Right ventricle myocardium superior (tissue), 1 donor: ENCODE measurements around the gene TMC5. TPM values are rescaled to one million over a fixed set of nuclear protein-coding genes. Genes with fewer than 3 reads are reported as not detected.
A peak's percentile ranks its signal among the peaks of the same experiment; 100 is the strongest.
"Not testable (repeated sequence)": the region's sequence is repeated elsewhere in the genome, so short reads cannot be mapped to it uniquely, and the experiment has no call there.

Experiments
- ATAC-seq: fragments of 200-7000 bp; cut with Tn5 transposase; one replicate; pipeline ENCODE4 v1.9.1; 2020; ENCODE audit warnings: mild to moderate bottlenecking; ENCODE audit not compliant: poor library complexity
- DNase-seq: peaks from one replicate; pipeline ENCODE4 v3.0.0-alpha.2; 2020
- intact Hi-C: fragments of 100-400 bp; cut with DNase I; formaldehyde crosslinking; loops from one replicate; pipeline ENCODE4 v1.11.2; 2022
- long read RNA-seq: library from polyadenylated mRNA; unstranded; transcript quantifications from one replicate; pipeline ENCODE4 v2.0.0, GENCODE V29; 2021
- total RNA-seq: library from RNA; stranded (reverse); fragmentation: NEBNext Ultra II Directional; extraction: Animal tissue kit (Norgen Biotek cat#: 25700); gene quantifications from one replicate; pipeline ENCODE4 v1.2.1, GENCODE V29; 2021
- donor health status: DM: no; HTN: yes; CAD: no; lungs with severe emphysema.

TMC5 gene, protein sequence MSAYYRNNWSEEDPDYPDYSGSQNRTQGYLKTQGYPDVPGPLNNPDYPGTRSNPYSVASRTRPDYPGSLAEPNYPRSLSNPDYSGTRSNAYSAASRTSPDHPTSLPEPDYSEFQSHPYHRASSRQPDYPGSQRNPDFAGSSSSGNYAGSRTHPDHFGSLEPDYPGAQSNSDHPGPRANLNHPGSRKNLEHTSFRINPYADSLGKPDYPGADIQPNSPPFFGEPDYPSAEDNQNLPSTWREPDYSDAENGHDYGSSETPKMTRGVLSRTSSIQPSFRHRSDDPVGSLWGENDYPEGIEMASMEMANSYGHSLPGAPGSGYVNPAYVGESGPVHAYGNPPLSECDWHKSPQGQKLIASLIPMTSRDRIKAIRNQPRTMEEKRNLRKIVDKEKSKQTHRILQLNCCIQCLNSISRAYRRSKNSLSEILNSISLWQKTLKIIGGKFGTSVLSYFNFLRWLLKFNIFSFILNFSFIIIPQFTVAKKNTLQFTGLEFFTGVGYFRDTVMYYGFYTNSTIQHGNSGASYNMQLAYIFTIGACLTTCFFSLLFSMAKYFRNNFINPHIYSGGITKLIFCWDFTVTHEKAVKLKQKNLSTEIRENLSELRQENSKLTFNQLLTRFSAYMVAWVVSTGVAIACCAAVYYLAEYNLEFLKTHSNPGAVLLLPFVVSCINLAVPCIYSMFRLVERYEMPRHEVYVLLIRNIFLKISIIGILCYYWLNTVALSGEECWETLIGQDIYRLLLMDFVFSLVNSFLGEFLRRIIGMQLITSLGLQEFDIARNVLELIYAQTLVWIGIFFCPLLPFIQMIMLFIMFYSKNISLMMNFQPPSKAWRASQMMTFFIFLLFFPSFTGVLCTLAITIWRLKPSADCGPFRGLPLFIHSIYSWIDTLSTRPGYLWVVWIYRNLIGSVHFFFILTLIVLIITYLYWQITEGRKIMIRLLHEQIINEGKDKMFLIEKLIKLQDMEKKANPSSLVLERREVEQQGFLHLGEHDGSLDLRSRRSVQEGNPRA
- total RNA-seq: not detected
- long read RNA-seq: 0 reads

DNA sequence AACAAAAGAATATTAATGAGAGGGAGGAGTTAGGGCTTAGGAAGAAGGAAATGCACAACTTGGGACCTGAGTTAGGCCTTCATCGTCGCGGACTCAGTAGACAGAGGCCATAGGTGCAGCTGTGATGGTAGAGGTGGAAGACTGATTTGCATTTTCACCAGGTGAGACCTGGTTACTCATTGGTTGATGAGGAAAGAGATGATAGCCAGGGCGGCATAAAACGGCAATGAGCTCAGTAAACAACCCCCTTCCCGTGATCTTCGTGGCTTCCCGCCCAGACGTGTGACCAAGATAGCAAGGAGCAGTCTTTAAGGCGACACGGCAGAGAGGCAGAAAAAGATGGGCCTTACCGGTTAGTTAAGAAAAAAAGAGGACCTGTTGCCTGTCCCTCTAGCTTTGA lies at the start of gene TMC5:
Gene TMC5 (plus strand): TSS at position 244 of the 400 bp plus-strand sequence. CDS start 22,156 bp downstream, outside the sequence.
- intact Hi-C loops: no loop called here
- ATAC-seq (no peak), DNase-seq (no peak)

DNA sequence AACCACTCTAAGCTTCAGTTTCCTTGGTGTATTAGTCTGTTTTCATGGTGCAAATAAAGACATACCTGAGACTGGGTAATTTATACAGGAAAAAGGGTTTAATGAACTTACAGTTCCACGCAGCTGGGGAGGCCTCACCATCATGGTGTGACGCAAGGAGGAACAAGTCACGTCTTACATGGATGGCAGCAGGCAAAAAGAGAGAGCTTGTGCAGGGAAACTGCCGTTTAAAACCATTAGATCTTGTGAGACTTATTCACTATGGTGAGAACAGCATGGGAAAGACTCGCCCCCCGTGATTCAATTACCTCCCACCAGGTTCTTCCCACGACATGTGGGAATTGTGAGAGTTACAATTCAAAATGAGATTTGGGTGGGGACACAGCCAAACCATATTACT lies 45.1 kb upstream of the TMC5 start:
- intact Hi-C loops, ATAC-seq, DNase-seq: not testable (repeated sequence)

DNA sequence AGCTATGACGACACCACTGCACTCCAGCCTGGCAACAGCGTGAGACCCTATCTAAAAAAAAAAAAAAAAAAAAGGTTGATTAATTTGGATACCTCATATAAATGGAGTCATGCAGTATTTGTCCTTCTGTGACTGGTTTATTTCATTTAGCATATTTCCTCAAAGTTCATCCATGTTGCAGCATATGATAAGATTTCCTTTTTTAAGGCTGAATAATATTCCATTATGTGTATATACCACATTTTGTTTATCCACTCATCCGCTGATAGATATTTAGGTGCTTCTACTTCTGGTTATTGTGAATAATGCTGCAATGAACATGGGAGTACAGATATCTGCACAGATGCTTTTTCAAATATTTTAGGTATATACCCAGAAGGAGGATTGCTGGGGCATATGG lies 43.3 kb upstream of the TMC5 start:
- DNase-seq (no peak), ATAC-seq (no peak)
- intact Hi-C loops: loop anchor here (2.0 kb wide), 1 partner anchor 288 kb away; no protein-coding TSS in a partner anchor

DNA sequence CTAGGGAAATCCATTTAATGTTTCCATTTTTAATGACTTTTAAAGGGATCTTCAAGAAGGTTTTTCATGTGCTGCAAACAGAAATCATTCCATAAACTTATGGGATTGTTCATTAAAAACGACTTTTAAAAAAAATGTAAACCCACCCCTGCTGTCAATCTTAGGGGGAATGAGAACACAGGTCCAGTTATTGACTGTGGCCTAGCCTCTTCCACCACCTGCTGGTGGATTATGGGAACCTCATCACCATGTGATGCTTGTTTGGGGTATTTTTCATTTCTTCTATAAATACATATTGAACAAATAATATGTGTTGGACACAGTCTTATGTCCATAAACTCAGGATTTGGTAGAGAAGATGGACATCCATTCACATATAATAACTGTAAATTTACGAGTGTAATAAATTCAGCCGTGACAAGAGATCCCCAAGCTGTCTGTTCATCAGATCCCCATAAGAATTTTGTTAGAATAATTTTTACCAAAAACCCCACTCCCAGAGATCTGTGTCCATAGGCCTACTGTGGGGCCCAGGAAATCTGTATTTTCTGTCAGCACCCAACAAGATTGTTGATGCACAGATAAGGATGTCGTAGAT lies 42.0 kb upstream of the TMC5 start:
- no peak for DNase-seq
- ATAC-seq: peak; percentile 68
- intact Hi-C loops: loop anchor here (2.0 kb wide), 1 partner anchor 289 kb away; no protein-coding TSS in a partner anchor

DNA sequence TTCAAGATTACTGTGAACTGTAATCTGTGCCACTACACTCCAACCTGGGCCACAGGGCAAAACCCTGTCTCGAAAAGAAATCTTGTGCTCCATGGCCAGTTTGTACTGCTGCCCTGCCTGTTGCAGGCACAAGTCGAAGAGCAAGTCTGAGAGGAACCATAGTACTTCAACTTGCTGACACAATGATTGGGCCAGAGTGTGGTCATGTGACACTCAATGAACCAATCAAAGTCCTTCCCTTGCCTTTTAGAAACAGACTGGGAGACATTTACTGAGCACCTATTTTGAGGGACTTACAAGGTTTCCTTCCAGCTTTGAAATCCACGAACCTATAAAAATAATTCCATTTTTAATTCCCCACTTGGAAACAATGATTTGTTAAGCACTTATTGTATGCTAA lies 39.8 kb upstream of the TMC5 start:
- no peak for ATAC-seq
- intact Hi-C loops: no loop called here
- no peak for DNase-seq

DNA sequence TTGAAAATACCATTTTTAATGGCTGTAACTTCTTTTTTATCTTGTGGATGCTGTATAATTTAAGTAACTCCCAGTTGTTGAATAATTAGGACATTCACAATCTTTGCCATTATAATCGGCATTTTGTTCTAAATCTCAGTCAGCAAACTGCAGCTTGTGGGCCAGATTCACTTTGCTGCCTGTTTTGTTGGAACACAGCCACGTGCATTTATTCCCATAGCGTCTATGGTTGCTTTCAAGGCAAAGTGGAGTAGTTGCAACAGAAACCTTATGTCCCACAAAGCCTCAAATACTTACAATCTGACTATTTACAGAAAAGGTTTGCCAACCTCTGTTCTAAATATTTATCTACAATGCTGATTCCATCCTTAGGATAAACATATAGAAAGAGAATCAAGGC lies 39.2 kb upstream of the TMC5 start:
- ATAC-seq: no peak
- DNase-seq: no peak
- intact Hi-C loops: no loop called here

DNA sequence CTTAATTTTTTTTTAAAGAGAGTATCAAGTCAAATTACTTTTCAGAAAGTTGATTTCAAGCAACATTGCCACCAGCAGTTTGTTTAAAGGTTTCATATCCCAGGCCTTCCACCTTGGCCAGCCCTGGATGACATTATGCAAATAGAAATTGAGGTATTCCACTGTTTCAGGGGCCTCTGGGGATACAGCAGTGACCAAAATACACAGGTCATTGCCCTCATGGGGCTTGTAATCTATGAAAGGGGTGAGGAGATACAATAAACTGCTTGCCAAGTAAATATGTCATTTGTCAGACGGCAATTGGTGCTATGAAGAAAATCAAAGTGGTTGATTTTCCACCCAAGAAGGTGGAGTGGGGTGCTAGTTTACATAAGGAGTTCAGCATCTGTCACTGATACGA lies 37.8 kb upstream of the TMC5 start:
- DNase-seq (no peak), ATAC-seq (no peak)
- intact Hi-C loops: no loop called here

DNA sequence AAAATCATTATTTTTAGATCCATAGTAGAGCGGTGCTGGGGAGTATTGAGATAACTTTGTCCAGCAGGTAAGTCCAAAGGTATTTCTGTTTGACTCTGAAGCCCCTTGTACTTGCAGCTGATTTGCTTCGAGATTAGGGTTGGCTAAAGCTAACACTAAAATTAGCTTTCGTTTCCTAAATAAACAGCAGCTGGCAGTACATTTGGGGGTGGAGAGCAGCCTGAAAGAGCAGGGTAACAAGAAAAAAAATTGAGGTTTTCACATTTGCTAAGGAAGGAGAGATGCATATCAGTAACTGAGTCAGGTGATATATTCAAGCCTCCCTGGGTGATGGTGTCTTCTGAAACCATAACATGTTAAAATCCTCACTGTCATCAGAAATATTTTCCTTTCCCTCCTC lies 37.4 kb upstream of the TMC5 start:
- intact Hi-C loops: no loop called here
- DNase-seq: no peak
- ATAC-seq: no peak

DNA sequence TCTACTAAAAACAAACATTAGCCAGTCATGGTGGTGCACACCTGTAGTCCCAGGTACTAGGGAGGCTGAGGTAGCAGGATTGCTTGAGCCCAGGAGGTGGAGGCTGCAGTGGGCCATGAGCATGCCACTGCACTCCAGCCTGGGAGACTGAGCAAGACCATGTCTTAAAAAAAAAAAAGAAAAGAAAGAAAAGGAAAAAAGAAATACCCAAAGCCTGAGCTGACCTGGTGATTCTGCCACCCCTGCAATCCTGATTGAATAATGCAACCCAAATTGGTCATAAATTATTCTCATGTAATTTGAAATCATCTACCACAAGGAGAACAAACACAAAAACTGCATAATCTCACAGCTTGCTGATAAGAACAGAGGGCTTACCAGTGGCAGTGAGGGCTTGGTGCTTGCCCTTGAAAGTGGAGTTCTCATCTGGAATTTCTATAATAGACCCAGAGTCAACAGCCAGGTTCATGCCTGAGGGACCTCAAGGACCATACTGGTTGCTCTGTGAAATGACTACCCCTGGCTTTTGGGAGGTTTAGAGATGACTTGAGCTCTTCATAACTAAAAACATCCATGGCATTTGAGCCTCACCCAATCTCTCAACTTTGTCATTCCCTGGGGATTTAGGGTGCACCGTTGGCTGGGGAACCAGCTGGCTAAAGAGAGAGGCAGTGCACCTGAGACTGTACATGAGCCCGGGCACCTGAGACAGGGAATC lies 35.4 kb upstream of the TMC5 start:
- intact Hi-C loops: no loop called here
- no peak for ATAC-seq
- no peak for DNase-seq

DNA sequence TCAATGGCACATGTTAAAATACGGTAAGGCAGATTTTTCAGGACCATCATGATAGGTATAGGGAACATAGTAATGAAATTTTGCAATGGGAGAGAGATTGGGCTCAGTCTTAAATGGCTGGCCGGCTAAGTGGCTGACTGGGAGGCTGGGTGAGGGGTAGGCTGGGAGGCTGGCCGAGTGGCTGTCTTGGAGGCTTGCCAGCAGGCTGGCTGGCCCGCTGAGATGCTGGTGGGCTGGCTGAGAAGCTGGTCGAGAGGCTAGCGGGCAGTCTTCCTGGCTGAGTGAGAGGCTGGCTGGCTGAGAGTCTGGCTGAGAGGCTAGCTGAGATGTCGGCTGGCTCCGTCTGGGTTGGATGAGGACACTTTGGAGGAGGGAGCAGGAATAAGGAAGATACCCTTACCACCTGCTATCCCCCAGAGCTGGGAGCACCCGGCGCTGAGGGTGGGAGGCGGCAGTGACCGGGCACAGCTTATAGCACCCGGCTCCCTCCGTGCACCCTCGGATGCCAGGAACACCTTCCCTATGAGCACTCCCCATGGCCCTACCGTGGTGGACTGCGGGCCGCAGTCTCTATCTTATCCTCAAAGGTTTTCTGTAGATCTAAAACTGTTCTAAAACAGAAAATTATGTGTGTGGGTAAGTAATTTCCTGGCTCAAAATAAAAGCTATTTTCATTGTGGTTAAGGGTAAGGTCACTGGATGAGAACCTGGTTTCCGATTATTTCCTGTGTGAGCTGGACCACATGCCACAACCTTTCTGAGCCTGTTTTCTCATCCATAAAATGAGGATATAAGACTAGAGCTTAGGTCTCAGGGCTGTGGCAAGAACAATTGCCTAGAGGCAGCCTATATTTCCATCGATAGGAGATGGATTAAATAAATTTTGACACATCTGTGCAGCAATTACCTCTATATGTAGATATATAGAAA lies 34.5 kb upstream of the TMC5 start:
- ATAC-seq (no peak), DNase-seq (no peak)
- intact Hi-C loops: no loop called here

DNA sequence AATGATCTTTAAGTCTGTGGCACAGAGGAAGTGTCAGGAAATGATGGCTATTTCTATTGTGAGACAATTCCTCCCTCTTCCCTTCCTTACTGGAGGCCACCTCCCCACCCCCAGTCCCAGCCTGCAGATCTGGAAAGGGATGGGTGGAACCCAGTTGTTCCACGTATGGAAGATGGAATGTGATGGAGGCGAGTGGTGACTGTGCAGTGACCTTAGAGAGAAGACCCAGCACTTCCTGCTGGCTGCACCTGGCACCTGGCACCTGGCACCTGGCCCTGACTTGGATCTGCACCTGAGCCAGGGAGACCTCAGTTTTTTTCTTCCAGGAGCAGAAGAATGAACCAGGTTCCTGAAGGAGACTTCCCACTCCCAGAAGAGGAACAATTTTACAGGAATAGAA lies 33.0 kb upstream of the TMC5 start:
- DNase-seq (no peak), ATAC-seq (no peak)
- intact Hi-C loops: no loop called here

DNA sequence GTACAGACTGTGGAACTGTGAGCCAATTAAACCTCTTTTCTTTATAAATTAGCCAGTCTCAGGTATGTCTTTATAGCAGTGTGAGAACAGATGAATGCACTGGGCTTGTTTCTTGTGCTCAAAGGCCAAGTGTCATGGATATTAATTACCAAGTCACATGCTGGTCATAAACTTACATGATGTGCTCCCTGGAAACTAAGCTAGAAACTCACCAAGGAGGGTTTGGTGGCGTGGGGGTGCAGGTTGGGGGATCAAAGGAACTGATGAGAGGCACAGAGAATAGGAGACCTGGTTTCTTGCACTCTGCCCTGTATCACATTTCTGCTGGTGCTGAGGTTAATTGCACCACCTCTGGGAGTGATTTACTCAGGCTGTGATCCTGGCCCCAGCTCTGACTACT lies 31.2 kb upstream of the TMC5 start:
- no peak for DNase-seq
- intact Hi-C loops: no loop called here
- ATAC-seq: no peak

DNA sequence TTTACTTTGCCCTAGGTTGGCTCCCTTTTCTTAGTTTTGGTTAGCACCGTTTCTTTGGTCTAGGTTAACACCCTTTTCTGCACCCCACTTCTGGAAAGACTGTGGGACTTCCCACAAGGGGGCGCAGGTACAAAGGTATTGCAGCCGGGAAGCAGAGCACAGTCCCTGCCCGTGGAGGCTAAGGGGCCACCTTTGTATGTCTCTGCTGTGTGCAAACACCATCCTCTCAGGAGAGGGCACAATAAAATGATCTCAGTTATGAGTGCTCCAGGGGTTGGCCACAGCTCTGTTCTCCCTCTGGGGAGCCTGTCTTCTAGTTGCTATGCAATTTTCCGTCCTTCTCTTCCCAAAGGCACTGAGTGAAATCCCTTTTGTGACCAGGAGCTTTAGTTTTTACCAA lies 28.4 kb upstream of the TMC5 start:
- ATAC-seq: peak; percentile 57
- intact Hi-C loops: no loop called here
- no peak for DNase-seq

DNA sequence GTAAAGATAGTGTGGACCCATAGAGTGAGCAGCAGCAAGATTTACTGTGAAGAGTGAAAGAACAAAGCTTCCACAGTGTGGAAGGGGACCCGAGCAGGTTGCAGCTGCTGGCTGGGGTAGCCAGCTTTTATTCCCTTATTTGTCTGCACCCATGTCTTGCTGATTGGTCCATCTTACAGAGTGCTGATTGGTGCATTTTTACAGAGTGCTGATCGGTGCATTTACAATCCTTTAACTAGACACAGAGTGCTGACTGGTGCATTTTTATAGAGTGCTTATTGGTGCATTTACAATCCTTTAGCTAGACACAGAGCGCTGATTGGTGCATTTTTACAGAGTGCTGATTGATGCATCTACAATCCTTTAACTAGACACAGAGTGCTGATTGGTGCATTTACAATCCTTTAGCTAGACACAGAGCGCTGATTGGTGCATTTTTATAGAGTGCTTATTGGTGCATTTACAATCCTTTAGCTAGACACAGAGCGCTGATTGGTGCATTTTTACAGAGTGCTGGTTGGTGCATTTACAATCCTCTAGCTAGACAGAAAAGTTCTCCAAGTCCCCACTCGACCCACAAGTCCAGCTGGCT lies 26.4 kb upstream of the TMC5 start:
- intact Hi-C loops, DNase-seq, ATAC-seq: not testable (repeated sequence)

DNA sequence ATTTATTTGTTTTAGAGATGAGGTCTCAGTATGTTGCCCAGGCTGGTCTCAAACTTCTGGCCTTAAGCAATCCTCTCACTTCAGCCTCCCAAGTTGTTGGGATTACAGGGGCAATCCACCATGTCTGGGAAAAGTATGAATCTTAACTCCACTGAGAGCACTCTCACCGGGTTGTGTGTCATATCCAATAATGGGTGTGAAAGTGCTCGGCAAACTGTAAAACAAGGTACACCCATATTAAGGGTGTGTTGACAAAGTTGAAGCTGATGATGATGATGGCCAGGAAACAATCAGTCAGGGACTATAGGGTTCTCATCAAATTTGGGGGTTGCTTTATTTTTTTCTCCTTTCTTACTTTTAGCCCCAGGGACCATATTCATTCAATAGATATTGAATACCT lies 25.3 kb upstream of the TMC5 start:
- ATAC-seq (no peak), DNase-seq (no peak)
- intact Hi-C loops: no loop called here

DNA sequence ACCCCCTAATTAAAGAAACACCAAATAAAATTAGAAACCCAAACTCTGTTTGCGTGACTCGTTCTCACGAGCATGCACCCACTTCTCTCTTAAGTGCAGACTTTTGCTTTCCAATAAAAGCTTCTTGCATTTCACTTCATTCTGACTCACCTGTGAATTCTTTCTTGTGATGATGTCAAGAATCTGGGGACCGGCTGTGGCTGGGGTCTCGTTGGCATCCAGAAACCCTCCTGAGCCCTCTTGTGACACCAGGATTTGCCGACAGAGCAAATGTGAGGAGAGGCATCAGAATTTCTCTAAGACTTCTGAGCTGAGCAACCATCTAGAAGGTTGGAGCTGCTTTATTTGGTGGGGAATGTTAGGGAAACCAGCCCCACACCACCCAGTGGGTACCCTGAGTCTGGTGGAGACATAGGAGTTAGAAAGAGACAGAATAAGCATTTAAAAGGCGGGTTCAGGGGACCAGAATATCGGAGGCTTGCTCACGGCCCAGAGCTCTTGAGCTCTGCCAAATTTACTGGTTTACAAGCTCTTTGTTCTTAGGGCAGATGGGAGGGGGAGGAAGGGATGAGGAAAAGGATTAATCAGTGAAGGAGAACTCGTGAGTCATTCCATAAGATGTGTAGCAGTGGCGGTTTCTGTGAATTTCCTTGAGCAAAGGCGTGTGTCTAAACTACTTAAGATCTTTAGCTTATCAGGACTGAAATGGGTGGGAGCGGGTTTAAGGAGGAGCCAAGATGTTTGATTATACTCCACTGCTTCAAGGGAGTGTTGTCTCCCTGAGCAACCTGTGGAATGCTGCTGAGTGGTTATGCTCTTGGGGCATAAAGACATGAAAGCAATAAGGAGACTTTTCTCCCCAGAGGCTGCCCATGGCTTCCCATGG lies 24.2 kb upstream of the TMC5 start:
- intact Hi-C loops: no loop called here
- ATAC-seq (no peak), DNase-seq (no peak)
